ENCODE results near the gene FOXP1. TPM values are rescaled to one million over a fixed set of nuclear protein-coding genes. Genes with fewer than 3 reads are reported as not detected.

FOXP1 gene
- polyA plus RNA-seq, 12 donors, result 17.7 to 192 (median 22.0) TPM

DNA sequence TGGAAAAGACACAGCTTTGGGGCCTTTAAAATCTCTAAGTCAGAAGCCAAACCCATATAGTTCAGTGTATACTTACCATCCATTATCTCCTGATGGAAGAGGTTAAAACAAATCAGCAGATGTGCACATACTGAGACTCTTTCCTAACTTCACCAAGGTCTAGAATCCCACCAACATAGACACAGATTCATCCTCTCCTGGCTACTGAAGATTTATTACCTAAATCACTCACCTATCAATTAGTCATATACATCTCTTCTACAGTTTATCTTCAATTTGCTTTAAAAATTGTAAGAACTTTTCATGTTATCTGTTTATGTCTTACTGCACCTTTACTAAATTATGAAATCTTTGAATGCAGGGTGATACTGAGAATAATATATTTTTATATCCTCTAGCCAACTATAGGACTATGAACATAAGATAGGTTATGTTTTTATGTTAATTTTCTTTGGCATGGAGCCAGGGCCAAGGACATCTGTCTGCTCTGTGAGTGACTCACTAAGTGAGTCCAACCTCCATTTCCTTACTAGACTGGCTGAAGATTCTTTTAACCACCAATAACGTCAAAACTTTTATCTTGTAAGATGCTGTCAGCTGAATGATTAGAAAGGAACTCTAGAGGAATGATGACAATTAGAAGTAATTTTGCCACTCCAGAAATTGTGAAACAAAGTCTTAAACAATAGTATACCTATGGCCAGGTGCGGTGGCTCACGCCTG lies 397.6 kb downstream of the FOXP1 start:
- no peak for DNase-seq

DNA sequence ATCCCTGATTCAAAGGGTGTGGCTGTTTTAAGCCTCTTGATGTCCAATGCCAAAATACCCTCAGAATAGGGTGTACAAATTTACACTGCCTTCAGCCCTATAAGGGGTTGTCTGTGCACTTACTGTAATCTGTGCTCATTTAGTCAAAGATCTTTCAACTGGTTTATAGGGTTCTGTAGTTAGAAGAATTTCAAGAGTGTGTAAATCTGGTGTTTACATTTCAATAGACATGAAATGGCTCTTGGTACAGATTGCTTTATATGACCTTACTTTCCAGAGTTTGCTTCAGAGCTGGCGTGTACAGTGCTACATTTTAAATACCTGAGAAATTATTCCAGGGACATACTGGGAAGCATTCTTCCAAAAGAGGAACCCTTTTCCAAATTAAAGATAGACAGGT lies 399.3 kb downstream of the FOXP1 start:
- no peak for DNase-seq

- DNase-seq, result no peak
Measured at GRCh38 chr3:71183549-71183948, 400.0 kb downstream of the FOXP1 start.

- no peak for DNase-seq
Measured at GRCh38 chr3:71180524-71180923, 403.0 kb downstream of the FOXP1 start.

DNA sequence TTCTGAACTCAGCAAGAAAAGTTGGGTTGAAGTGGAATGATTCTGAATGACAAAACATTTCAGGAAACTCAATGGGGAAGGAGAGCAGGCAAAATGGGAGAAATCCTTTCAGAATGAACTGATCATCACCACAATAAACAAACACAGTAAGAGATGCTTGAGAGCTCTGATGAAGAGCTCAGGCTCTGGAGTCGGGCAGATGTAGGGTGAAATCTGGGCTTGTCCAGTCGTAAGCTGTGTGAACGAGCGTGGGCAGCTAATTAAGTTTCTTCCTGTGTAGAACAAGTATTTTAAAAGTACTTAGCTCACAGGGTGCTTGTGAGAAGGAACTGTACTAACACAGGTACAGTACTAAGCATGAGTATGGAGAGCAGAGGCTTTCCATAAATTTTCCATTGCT lies 406.2 kb downstream of the FOXP1 start:
- DNase-seq, result no peak

- no peak for DNase-seq
Measured at GRCh38 chr3:71176366-71176765, 407.2 kb downstream of the FOXP1 start.

GRCh38 chr3:71175691-71176365 lies 407.7 kb downstream of the FOXP1 start:
- no peak for DNase-seq

GRCh38 chr3:71172951-71173350 lies 410.6 kb downstream of the FOXP1 start:
- DNase-seq, result no peak

DNA sequence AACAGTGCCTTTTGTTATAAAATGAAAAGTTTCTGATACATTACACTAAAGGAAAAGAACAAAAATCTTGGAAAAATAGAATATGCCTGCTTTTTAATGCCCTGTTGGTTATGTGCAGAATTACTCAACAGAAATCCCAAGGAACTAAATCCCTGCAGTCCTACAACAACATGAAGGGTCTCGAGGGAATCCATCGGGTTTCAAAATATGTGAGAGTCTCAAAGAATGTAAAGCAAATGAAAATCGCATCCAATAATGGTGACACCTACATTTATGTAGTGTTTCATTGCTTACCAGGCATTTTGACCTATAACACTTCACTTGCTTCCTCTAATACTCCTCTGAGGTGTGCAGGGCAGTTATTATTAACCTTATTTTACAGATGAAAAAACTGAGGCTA lies 411.3 kb downstream of the FOXP1 start:
- no peak for DNase-seq

GRCh38 chr3:71171247-71171646 lies 412.3 kb downstream of the FOXP1 start:
- DNase-seq, result no peak

- DNase-seq, result peak; percentile 40
Measured at GRCh38 chr3:71168880-71169411, 414.6 kb downstream of the FOXP1 start.

DNA sequence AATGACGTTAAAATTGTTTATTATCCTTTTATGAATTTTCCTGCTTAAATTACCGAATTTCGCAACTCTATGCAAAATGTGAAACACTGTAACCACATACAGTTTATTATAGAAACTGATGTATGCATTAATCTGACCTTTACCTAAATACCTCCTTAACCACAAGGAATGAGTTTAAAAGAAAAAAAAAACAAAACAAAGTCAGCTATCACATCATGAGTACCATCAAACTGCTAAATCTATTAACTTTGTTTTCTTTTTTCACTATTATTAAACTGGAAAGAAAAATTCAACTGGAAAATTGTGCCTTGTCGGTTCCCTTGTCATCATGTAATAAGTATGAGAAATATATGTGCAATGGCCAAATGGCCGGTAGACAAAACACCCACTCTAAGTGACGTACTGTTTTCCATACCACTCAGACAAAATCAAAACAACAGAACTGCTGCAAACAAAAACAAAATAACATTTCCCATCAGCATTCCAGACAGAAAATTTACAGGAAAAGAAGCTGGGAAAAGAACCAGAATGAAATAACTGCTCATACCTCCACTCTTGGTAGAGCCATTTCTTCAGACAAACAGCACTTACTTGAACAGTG lies 415.3 kb downstream of the FOXP1 start:
- DNase-seq, result peak; percentile 82

GRCh38 chr3:71166339-71167240 lies 416.9 kb downstream of the FOXP1 start:
- DNase-seq, result no peak

DNA sequence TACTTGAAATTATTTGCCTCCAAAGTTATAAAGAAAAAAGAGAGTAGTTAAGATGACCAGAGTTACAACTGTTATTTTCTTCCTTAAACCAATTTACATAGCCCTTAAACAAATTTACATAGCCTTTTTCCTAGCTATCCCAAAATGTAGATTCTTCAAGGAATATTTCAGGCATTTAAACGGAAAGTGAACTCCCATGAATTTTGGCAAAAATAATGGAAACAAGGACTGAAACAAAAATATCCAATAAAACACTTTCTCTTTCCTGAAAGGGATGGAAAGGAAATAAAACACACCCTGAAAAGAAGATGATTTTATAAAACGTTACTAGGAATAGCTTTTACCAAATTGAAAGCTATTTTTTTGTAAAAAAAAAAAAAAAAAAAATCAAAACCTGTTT lies 418.6 kb downstream of the FOXP1 start:
- peak; percentile 50 for DNase-seq

DNA sequence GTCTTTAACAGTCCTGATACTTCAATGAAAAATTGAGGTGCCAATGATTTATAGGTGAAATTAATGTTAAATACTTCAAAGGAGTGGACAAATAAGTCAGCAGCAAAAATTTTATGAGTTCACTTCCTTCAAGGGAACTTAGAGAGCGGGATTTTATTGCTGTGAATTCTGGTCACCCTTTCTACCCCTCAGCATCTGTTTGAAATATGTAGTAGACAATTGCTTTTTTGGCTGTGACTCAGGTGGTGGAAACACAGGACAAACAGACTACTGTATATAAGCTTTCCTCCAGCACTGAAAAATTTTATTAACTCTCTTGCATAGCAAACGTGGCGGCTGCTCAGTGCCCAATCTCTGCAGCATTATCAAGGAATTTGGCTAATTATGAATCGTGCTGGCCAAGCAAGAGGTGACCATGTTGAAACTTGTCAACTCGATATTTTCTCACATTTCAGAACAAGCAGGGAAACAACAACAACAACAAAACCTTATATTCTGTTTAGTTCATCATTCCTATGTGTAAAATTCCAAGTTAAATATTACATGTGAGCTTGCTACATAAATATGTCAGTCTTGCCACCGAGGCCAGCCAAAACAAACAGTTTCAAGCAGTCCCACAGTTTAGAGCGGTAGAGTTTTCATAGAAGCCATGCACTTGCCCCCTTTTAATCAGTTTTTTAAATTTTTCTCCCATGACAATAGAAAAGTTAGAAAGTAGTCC lies 420.2 kb downstream of the FOXP1 start:
- DNase-seq, result no peak

- DNase-seq, result no peak
Measured at GRCh38 chr3:71162221-71162620, 421.3 kb downstream of the FOXP1 start.

- no peak for DNase-seq
Measured at GRCh38 chr3:71160785-71161546, 422.6 kb downstream of the FOXP1 start.

GRCh38 chr3:71156062-71156665 lies 427.4 kb downstream of the FOXP1 start:
- no peak for DNase-seq

- DNase-seq, result no peak
Measured at GRCh38 chr3:71154846-71155245, 428.7 kb downstream of the FOXP1 start.

DNA sequence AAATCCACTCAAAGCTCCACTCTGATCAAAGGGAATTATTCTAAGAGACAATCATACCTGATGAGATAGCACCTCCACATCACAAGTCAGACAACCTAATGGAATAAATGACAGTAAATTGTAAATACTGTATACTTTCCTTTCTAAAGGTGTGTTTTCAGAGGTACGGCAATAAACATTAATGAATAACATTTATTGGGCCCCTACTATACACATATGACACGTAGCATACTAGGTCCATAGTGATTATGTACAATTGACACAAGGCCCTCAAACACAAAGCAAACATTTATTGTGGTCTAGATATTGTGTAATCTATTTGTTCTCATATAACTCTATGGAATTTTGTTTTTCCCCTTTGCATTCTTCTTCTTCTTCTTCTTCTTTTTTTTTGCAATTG lies 429.8 kb downstream of the FOXP1 start:
- DNase-seq, result no peak
